HEK293T (cell line): ENCODE measurements around the gene DNAJB12.
"Not testable (repeated sequence)": the region's sequence is repeated elsewhere in the genome, so short reads cannot be mapped to it uniquely, and the experiment has no call there.

Experiments
- CTCF ChIA-PET: fragments of 350-600 bp; formaldehyde crosslinking; extraction: SDS; loops from one replicate; lab custom pipeline; 2021; ENCODE audit warnings: antibody characterized with exemption, inconsistent platforms; lab: Yijun Ruan, JAX
- POLR2A ChIA-PET: fragments of 350-600 bp; formaldehyde crosslinking; extraction: SDS; loops from one replicate; lab custom pipeline; 2020; ENCODE audit warnings: antibody characterized with exemption, inconsistent platforms; lab: Yijun Ruan, JAX
- DNase-seq: peaks from one replicate; pipeline ENCODE4 v3.0.0; 2012; ENCODE audit warnings: mixed read lengths; ENCODE audit errors: extremely low spot score
- ARNT ChIP-seq: fragments of 450-650 bp; IDR thresholded peaks from 2 replicates; pipeline ENCODE4 v1.6.1; 2017; ENCODE audit warnings: mild to moderate bottlenecking
- BHLHE40 ChIP-seq: fragments of 450-650 bp; IDR thresholded peaks from 2 replicates; pipeline ENCODE4 v1.6.1; 2016; ENCODE audit warnings: mild to moderate bottlenecking, moderate library complexity, borderline replicate concordance
- CTBP1 ChIP-seq: fragments of 450-650 bp; IDR thresholded peaks from 2 replicates; pipeline ENCODE4 v1.6.1; 2016; ENCODE audit warnings: borderline replicate concordance
- ELF4 ChIP-seq: fragments of 450-650 bp; IDR thresholded peaks from 2 replicates; pipeline ENCODE4 v1.6.1; 2017; ENCODE audit warnings: antibody characterized with exemption
- FOXA1 ChIP-seq: fragments of 450-650 bp; IDR thresholded peaks from 2 replicates; pipeline ENCODE4 v1.6.1; 2016; ENCODE audit warnings: mild to moderate bottlenecking
- FOXK2 ChIP-seq: fragments of 450-650 bp; IDR thresholded peaks from 2 replicates; pipeline ENCODE4 v1.6.1; 2016; ENCODE audit warnings: mild to moderate bottlenecking
- FOXM1 ChIP-seq: fragments of 450-650 bp; IDR thresholded peaks from 2 replicates; pipeline ENCODE4 v1.6.1; 2017; ENCODE audit warnings: mild to moderate bottlenecking, borderline replicate concordance
- HDGF ChIP-seq: fragments of 450-650 bp; IDR thresholded peaks from 2 replicates; pipeline ENCODE4 v1.6.1; 2017; ENCODE audit warnings: antibody characterized with exemption, borderline replicate concordance
- L3MBTL2 ChIP-seq: fragments of 450-650 bp; conservative IDR thresholded peaks from 2 replicates; pipeline ENCODE4 v1.6.1; 2016; ENCODE audit warnings: mild to moderate bottlenecking
- LEF1 ChIP-seq: fragments of 450-650 bp; IDR thresholded peaks from 2 replicates; pipeline ENCODE4 v1.6.1; 2017; ENCODE audit warnings: mild to moderate bottlenecking, borderline replicate concordance
- NFRKB ChIP-seq: fragments of 450-650 bp; IDR thresholded peaks from 2 replicates; pipeline ENCODE4 v1.6.1; 2016; ENCODE audit warnings: mild to moderate bottlenecking, moderate library complexity
- SP1 ChIP-seq: fragments of 450-650 bp; IDR thresholded peaks from 2 replicates; pipeline ENCODE4 v1.6.1; 2017
- SUZ12 ChIP-seq: fragments of 450-650 bp; IDR thresholded peaks from 2 replicates; pipeline ENCODE4 v1.6.1; 2016; ENCODE audit warnings: mild to moderate bottlenecking
- TARDBP ChIP-seq: fragments of 450-650 bp; IDR thresholded peaks from 2 replicates; pipeline ENCODE4 v1.6.1; 2016
- ZNF384 ChIP-seq: fragments of 450-650 bp; IDR thresholded peaks from 2 replicates; pipeline ENCODE4 v1.6.1; 2016
- TF ChIP-seq, protein P1 (sequence below): fragments of 450-650 bp; IDR thresholded peaks from 2 replicates; pipeline ENCODE4 v1.6.1; 2016

Gene DNAJB12

DNA sequence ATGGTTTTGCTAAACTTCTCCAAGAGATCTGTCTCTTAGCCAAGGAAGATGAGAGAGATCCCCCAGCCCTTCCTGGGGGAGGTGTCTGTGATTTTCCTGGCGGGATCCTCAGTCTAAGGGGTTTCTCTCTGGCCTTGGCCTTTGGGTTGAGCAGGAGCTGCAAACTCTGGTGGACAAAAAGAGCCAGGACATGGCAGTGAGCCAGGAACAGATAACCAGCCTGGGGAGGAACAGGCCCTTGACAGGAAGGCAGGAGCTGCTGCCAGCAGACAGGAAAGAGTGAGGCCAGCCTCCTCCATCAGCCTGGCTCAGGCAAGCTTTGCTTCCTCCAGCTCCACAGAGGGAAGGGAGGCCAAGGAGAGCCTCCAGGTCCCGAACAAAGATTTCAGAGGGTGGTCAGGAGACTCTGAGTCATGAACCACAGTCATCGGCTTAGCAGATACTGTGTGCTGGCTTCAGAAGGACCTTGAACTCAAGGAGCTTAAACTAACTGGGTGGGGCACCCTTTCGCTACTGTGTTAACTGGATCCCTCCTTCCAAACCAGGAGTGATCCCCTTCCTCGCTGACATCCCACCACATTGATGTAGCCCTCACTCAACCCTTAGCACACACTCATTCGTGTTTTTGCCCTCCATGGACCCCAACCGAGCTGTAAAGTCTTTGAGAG lies 46.3 kb downstream of the DNAJB12 start:
- POLR2A ChIA-PET: interaction anchor here (0.5 to 2.8 kb wide), 5 partner anchors 12 to 34 kb away, joined by 3 to 32 read pairs (median 3); partner anchors contain the start of gene DDIT4
- DNase-seq: no peak

DNA sequence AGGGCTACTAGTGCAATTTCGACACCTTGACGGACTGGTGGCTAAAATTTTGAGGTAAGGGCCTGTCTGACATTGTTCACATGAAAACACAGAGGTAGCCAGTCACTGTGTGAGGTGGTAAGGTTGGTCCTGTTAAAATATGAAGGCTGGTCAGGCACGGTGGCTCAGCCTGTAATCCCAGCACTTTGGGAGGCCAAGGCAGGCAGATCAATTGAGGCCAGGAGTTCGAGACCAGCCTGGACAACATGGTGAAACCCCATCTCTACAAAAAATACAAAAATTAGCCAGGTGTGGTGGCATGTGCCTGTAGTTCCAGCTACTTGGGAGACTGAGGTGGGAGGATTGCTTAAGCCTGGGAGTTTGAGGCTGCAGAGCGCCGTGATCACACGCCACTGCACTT lies 47.0 kb downstream of the DNAJB12 start:
- POLR2A ChIA-PET: interaction anchor here (2.5 to 2.8 kb wide), 2 partner anchors 13 to 34 kb away, joined by 17 to 32 read pairs; partner anchors contain the start of gene DDIT4
- DNase-seq, CTCF ChIA-PET: not testable (repeated sequence)

More for the DNA sequence above, 46.3 kb downstream of the DNAJB12 start:
- CTCF ChIA-PET: no interaction called here
- TF ChIP-seq SUZ12 (no peak), LEF1 (no peak), NFRKB (no peak), SP1 (no peak), TARDBP (no peak), FOXK2 (no peak), FOXA1 (no peak), ELF4 (no peak), L3MBTL2 (no peak), HDGF (no peak), FOXM1 (no peak), CTBP1 (no peak), ARNT (no peak), BHLHE40 (no peak), ZNF384 (no peak)
- TF ChIP-seq, protein P1, sequence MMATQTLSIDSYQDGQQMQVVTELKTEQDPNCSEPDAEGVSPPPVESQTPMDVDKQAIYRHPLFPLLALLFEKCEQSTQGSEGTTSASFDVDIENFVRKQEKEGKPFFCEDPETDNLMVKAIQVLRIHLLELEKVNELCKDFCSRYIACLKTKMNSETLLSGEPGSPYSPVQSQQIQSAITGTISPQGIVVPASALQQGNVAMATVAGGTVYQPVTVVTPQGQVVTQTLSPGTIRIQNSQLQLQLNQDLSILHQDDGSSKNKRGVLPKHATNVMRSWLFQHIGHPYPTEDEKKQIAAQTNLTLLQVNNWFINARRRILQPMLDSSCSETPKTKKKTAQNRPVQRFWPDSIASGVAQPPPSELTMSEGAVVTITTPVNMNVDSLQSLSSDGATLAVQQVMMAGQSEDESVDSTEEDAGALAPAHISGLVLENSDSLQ: no peak

DNA sequence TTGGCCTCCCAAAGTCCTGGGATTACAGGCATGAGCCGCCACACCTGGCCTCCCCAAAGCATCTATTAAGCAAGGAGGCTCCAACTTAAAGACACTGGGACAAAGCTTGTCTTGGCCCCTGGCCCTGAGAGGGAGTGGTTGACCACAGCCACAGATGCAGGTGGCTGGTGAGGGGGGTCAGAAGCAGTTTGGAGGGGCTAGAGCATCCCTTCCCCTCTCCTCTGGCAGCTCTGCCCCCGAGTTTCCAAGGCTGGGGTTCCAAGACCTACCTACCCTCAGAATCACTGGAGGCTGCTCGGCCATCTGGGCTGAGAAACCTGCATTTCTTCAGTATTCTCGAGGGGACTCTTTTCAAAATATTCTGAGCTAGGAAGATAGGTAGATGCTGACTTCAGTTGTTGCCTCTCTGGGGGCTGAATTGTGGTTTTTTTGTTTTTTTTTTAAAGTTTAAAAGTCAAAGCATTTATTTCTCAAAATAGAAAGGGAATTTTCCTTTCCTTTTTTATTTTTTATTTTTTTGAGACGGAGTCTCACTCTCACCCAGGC lies 48.4 kb downstream of the DNAJB12 start:
- ChIA-PET CTCF (interaction anchor here (0.7 kb wide), 1 partner anchor 11 kb away, joined by 3 read pairs; no protein-coding TSS in a partner anchor), POLR2A (interaction anchor here (1.5 to 7.5 kb wide), 2 partner anchors 14 to 30 kb away, joined by 7 to 52 read pairs; partner anchors contain the start of gene DDIT4)
- TF ChIP-seq SUZ12: no peak
- no peak for TF ChIP-seq SP1
- no peak for TF ChIP-seq ARNT
- no peak for TF ChIP-seq ELF4
- TF ChIP-seq TARDBP: no peak
- no peak for TF ChIP-seq FOXA1
- no peak for TF ChIP-seq LEF1
- TF ChIP-seq ZNF384: no peak
- TF ChIP-seq CTBP1: no peak
- TF ChIP-seq, protein P1: no peak
- no peak for TF ChIP-seq FOXM1
- no peak for DNase-seq

DNA sequence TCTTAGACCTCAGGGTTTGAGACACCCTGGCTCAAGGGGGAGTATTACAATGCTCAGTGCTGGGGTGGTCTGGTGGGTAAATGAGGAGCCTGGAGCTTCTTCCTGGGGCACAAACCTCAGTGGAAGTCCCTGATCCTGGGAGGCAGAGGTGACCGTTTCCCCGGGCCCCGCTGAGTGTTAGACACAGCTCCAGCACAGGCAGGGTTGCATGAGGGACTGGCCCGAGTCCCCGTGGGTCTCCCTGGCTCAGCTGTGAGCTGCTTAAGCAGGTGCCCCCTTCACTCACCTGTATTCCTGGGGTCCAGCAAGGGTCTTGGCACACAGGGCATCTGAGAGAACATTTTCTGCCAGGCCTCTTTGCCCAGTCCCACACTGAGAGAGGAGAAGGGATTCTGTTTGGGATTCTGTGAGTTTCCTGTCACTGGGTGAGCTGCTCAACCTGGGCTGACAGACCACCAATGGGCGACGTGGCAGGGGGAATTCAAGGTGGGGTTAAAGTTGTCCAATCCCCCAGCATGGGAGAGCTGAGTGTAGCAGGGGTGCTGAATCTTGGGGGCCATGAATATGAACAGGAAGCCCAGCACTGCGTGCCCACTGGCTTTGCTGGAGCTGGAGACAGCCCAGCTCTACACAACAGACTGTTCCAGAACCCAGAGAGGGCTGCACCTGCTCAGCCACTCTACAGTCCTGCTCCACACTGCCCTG lies 51.1 kb downstream of the DNAJB12 start:
- no peak for DNase-seq
- no peak for TF ChIP-seq TARDBP
- TF ChIP-seq FOXM1: no peak
- no peak for TF ChIP-seq FOXA1
- no peak for TF ChIP-seq BHLHE40
- no peak for TF ChIP-seq ZNF384
- TF ChIP-seq FOXK2: no peak
- no peak for TF ChIP-seq SP1
- no peak for TF ChIP-seq NFRKB
- no peak for TF ChIP-seq LEF1
- no peak for TF ChIP-seq ELF4
- TF ChIP-seq HDGF: no peak
- TF ChIP-seq, protein P1: no peak
- no peak for TF ChIP-seq ARNT
- CTCF ChIA-PET: no interaction called here
- POLR2A ChIA-PET: interaction anchor here (0.7 to 7.5 kb wide), 6 partner anchors 11 to 43 kb away, joined by 3 to 52 read pairs (median 4); partner anchors contain the start of gene DDIT4

DNA sequence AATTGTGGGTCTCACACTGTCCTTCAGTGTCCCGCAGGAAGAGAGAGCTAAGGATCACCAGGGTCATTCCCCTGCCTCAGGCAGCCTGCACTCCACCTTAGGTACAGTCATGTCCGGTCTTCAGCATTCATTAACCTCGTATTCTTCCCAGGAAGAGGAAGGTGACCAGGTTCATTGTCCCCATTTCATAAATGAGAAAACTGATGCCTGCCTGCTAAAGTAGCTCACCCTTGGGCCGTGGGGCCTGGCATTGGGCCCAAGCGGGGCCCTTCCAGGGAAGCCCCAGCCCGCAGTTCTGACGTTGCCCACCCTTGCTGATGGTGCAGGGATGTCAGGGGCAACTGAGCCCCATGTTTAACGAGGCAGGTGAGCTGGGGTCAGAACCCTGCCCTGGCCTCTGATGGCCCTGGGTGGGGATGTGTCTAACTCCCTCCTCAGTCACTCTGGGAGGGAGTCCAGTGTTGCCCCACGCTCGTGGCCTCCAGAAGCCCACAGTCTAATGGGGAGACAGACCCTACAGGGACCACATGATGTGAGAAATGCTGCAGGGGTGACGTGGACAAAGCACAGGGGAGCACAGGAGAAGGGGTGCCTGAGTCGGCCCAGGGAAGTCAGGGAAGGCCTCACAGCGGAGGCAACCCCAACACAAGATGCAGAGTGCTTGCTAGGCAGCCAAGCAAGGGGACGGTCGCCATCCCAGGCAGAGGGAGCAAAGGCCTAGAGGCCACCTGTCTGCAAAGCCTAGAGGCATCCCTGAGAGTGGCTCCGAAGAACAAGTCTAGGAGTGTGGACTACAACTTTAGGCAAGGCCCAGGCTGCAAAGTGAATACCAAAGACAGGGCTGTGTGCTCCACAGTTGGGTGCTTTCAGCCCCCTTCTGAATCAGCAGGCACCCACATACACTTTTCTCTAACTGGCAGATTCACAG lies 55.9 kb downstream of the DNAJB12 start:
- ChIA-PET POLR2A (interaction anchor here (0.7 to 3.1 kb wide), 5 partner anchors 20 to 27 kb away, joined by 3 to 27 read pairs (median 8); partner anchors contain the start of gene DDIT4), CTCF (no interaction called here)
- no peak for DNase-seq
- no peak for TF ChIP-seq TARDBP
- TF ChIP-seq FOXA1: no peak
- TF ChIP-seq LEF1: no peak
- no peak for TF ChIP-seq L3MBTL2
- TF ChIP-seq ZNF384: no peak
- TF ChIP-seq ELF4: no peak
- no peak for TF ChIP-seq FOXK2
- TF ChIP-seq NFRKB: no peak
- TF ChIP-seq FOXM1: no peak
- TF ChIP-seq, protein P1: no peak
- no peak for TF ChIP-seq SUZ12
- no peak for TF ChIP-seq HDGF
- no peak for TF ChIP-seq SP1
- TF ChIP-seq CTBP1: no peak
- no peak for TF ChIP-seq BHLHE40
- no peak for TF ChIP-seq ARNT
